Measurements from ENCODE around the gene OR2T11. TPM values are rescaled to one million over a fixed set of nuclear protein-coding genes. Genes with fewer than 3 reads are reported as not detected.
"Not testable (repeated sequence)": the region's sequence is repeated elsewhere in the genome, so short reads cannot be mapped to it uniquely, and the experiment has no call there.

OR2T11 gene
- total and polyA plus RNA-seq, 11 donors = not detected

DNA sequence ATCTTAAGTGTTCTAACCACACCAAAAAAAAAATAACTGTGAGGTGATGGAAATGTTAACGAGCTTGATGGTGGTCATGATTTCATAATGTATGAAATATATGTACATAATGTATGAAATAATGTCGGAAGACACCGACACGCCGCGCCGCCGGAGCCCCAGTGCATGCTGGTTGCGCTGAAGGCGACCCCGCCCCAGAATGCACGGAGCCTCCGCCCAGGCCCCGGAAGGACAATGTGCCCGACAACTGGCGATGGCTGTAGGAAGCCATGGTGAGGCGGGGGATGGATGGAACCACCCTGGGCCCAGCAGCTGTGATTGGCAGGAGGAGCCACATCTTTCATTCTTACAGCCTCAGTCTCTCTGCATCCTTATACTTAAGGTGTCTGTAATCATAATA lies 44.8 kb downstream of the OR2T11 start:
- Histone ChIP-seq H3K27me3 (no peaks in the 10 kb centered on the region), H3K36me3 (no peaks in the 10 kb centered on the region), H3K27ac (no peak overlapping the region), H3K9me3 (no peaks in the 10 kb centered on the region), H3K4me1 (no peaks in the 10 kb centered on the region), H3K4me3 (no peak overlapping the region)
- WGBS, 4 donors = 80 to 93% (median 90%) methylated on average over 17 of the region's 17 CpGs
- TF ChIP-seq, protein P1, sequence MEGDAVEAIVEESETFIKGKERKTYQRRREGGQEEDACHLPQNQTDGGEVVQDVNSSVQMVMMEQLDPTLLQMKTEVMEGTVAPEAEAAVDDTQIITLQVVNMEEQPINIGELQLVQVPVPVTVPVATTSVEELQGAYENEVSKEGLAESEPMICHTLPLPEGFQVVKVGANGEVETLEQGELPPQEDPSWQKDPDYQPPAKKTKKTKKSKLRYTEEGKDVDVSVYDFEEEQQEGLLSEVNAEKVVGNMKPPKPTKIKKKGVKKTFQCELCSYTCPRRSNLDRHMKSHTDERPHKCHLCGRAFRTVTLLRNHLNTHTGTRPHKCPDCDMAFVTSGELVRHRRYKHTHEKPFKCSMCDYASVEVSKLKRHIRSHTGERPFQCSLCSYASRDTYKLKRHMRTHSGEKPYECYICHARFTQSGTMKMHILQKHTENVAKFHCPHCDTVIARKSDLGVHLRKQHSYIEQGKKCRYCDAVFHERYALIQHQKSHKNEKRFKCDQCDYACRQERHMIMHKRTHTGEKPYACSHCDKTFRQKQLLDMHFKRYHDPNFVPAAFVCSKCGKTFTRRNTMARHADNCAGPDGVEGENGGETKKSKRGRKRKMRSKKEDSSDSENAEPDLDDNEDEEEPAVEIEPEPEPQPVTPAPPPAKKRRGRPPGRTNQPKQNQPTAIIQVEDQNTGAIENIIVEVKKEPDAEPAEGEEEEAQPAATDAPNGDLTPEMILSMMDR (IDR thresholded peaks at IDR 0.05) = no peak
- no peak for TF ChIP-seq POLR2A (IDR thresholded peaks at IDR 0.05)
- ATAC-seq (no peak), DNase-seq (no peak)
- intact Hi-C loops (cut with DNase I) = no loop called here

DNA sequence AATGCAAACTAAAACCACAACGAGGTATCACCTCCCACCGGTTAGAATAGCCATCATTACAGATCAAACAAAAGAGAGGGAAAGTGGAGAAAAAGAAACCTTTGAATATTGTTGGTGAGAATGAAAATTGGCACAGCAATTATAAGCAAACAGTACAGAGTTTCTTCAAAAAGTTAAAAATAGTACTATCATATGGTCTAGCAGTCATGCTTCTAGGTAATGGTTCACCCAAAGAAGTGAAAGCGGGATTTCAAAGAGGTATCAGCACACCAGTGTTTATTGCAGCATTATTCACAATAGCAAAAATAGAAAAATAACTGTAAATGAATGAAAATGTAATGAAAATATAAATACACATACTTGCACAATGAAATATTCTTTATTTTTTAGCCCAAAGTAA lies 45.6 kb downstream of the OR2T11 start:
- WGBS, 4 donors = 77 to 82% (median 81%) methylated on average over 3 of the region's 3 CpGs
- H3K36me3 ChIP-seq = no peaks in the 10 kb centered on the region
- H3K4me3 ChIP-seq = no peak overlapping the region
- intact Hi-C loops (cut with DNase I) = no loop called here
- ATAC-seq = no peak
- no peaks in the 10 kb centered on the region for H3K9me3 ChIP-seq
- H3K4me1 ChIP-seq = no peaks in the 10 kb centered on the region
- DNase-seq = no peak
- H3K27me3 ChIP-seq = no peaks in the 10 kb centered on the region
- no peak for TF ChIP-seq POLR2A (IDR thresholded peaks at IDR 0.05)
- TF ChIP-seq, protein P1 (IDR thresholded peaks at IDR 0.05) = no peak
- H3K27ac ChIP-seq = no peak overlapping the region

DNA sequence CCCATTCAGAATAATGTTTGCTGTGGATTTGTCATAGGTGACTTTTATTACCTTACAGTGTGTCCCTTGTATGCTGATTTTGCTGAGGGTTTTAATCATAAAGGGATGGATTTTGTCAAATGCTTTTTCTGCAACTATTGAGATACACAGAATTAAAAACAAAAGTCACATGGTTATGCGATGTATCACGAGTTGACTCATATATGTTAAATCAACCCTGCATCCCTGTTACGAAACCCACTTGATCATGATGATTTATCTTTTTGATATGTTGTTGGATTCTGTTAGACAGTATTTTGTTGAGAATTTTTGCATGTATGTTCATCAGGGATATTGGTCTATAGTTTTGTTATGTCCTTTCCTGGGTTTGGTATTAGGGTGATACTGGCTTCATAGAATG lies 49.6 kb downstream of the OR2T11 start:
- Histone ChIP-seq H3K27ac (no peak overlapping the region), H3K36me3 (no peaks in the 10 kb centered on the region), H3K27me3 (no peaks in the 10 kb centered on the region), H3K9me3 (no peaks in the 10 kb centered on the region), H3K4me1 (no peaks in the 10 kb centered on the region), H3K4me3 (no peak overlapping the region)
- no peak for TF ChIP-seq POLR2A (IDR thresholded peaks at IDR 0.05)
- TF ChIP-seq, protein P1 (IDR thresholded peaks at IDR 0.05) = no peak
- 69 to 79% (median 76%) methylated on average over 3 of the region's 3 CpGs for WGBS, 4 donors
- intact Hi-C loops (cut with DNase I) = no loop called here
- DNase-seq = no peak
- no peak for ATAC-seq

DNA sequence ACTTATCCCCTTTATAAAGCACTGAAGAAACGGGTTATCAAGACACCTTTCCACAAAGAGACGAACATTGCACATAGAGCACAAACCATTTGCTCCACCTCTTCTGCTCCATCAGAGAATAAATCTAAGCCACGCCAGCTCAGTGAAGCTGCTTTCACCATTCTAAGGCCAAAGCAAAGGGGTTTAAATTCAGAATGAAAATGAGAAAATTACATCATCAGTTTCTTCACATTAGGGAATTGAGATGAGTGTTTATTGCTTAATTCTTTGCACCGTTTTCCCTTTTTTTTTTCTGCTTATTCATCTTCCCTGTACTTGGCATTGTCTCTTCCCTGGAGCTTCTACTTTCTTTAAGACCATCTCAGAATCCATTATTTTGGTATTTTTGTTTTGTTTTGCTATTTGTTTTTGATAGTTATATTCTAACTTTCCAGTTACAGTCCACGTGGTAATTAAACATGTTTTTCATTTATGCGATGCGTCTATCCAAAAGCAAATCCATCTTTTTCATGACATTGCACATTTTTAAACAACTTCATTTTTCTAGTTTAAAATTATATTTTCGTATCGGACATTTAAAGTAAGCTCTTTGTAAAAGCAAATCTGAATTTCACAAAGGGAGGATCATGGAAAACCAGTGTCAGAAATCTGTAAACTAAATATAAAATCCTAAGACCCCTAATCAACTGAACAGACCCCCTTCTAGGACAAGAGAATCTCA lies 58.5 kb downstream of the OR2T11 start:
- H3K9me3 ChIP-seq = peaks cover 0 to 7% (median 0%) of the 10 kb centered on the region in 12 donors
- WGBS, 4 donors = 75 to 80% (median 77%) methylated on average over 9 of the region's 9 CpGs
- H3K4me1 ChIP-seq = no peaks in the 10 kb centered on the region
- DNase-seq = no peak
- H3K27me3 ChIP-seq = no peaks in the 10 kb centered on the region
- intact Hi-C loops (cut with DNase I) = no loop called here
- ATAC-seq = no peak
- no peak overlapping the region for H3K4me3 ChIP-seq
- no peak for TF ChIP-seq POLR2A (IDR thresholded peaks at IDR 0.05)
- TF ChIP-seq, protein P1 (IDR thresholded peaks at IDR 0.05) = no peak
- H3K36me3 ChIP-seq = no peaks in the 10 kb centered on the region
- no peak overlapping the region for H3K27ac ChIP-seq

DNA sequence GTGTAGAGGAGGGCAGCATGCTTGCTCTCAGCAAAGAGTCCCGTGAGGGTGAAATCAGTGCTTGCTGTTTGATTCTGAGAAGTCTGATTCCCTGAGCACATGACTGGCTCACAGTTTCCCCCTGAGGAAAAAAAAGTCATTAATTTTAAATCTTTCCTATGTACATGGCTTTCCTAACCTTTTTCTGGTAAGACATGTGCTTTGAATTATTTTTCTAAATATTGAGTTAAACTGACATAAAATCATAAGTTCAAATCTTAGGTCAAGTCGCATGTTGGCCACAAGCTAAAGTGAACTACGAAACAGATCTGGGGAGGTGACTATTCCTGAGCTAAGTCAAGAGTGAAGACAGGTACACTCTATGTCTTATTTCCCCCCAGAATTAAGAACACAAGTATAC lies 60.2 kb downstream of the OR2T11 start, which contains the start of gene OR2T34:
Gene OR2T34 (minus strand): TSS at position 101 of the 400 bp plus-strand sequence. CDS start 0 bp downstream, at position 101.
- H3K27me3 ChIP-seq; ATAC-seq; H3K9me3 ChIP-seq; H3K4me3 ChIP-seq; H3K4me1 ChIP-seq; H3K36me3 ChIP-seq; DNase-seq; H3K27ac ChIP-seq; intact Hi-C loops (cut with DNase I): not testable (repeated sequence)
- 81 to 94% (median 85%) methylated on average over 3 of the region's 3 CpGs for WGBS, 4 donors

DNA sequence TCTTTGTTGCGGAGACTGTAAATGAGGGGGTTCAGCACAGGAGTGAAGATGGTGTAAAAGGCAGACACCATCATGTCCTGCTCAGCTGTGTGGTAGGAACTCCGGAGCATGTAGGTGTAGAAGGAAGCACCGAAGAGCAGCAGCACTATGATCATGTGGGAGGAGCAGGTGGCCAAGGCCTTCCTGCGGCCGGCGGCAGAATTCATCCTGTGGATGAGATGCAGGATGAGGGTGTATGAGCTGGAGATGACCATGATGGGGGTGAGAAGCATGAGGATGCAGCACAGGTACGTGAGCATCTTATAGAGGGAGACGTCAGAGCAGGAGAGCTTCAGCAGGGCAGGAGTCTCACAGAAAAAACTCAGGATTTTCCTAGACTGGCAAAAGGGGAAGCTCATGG lies 61.0 kb downstream of the OR2T11 start:
- H3K27me3 ChIP-seq; ATAC-seq; H3K27ac ChIP-seq; H3K36me3 ChIP-seq; H3K9me3 ChIP-seq; H3K4me3 ChIP-seq; intact Hi-C loops (cut with DNase I); H3K4me1 ChIP-seq; DNase-seq: not testable (repeated sequence)
- 70 to 82% (median 73%) methylated on average over 5 to 6 of the region's 8 CpGs for WGBS, 4 donors

All from heart left ventricle (tissue), 16 donors.